Panc1 (cell line): ENCODE measurements around the gene DDX10.
A peak's percentile ranks its signal among the peaks of the same experiment; 100 is the strongest.

Experiments
- POLR2AphosphoS5 ChIP-seq: IDR thresholded peaks from 2 replicates; pipeline ENCODE4 v1.6.1; 2012; ENCODE audit warnings: mild to moderate bottlenecking, low read depth, low read length, moderate library complexity
- SIN3A ChIP-seq: IDR thresholded peaks from 2 replicates; pipeline ENCODE4 v1.6.1; 2012; ENCODE audit warnings: low read depth, mild to moderate bottlenecking, low read length, moderate library complexity, borderline replicate concordance; ENCODE audit not compliant: insufficient read depth
- TCF7L2 ChIP-seq: IDR thresholded peaks from 2 replicates; pipeline ENCODE4 v1.6.1; 2011; ENCODE audit warnings: mild to moderate bottlenecking, low read depth, low read length, inconsistent platforms
- TF ChIP-seq, protein P1 (sequence below): fragments of 450-650 bp; IDR thresholded peaks from 2 replicates; pipeline ENCODE4 v1.5.1; 2017; ENCODE audit warnings: mild to moderate bottlenecking
- TF ChIP-seq, protein P2 (sequence below), 2 experiments: IDR thresholded peaks; 2 replicates each; pipeline ENCODE4 v1.6.1; 2011 to 2012; ENCODE audit warnings: low read depth in 2 of 2, control low read depth in 1 of 2, low read length in 1 of 2, mild to moderate bottlenecking in 1 of 2, moderate library complexity in 1 of 2; ENCODE audit not compliant: insufficient read depth in 1 of 2

DNA sequence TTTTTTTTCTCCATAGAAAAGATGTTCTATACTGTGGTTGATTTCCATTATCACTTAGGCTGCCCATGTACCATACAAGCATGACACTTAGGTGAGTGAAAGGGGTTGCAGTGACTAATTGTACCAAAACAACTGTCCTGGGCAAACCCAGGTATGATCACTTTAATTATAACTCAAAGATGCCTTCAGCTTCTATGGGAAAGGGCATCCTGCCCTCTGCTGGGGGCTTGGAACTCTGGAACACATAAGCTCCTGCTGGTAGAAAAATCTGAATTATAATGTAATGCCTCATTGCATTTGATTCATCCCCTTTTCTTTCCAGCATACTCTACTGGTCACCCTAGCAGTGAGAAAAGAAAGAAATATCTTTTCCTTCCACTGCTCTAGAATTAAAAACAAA lies 206.3 kb downstream of the DDX10 start:
- TF ChIP-seq, protein P1, sequence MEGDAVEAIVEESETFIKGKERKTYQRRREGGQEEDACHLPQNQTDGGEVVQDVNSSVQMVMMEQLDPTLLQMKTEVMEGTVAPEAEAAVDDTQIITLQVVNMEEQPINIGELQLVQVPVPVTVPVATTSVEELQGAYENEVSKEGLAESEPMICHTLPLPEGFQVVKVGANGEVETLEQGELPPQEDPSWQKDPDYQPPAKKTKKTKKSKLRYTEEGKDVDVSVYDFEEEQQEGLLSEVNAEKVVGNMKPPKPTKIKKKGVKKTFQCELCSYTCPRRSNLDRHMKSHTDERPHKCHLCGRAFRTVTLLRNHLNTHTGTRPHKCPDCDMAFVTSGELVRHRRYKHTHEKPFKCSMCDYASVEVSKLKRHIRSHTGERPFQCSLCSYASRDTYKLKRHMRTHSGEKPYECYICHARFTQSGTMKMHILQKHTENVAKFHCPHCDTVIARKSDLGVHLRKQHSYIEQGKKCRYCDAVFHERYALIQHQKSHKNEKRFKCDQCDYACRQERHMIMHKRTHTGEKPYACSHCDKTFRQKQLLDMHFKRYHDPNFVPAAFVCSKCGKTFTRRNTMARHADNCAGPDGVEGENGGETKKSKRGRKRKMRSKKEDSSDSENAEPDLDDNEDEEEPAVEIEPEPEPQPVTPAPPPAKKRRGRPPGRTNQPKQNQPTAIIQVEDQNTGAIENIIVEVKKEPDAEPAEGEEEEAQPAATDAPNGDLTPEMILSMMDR = peak; percentile 73
- TF ChIP-seq POLR2AphosphoS5 = no peak
- TF ChIP-seq, protein P2, sequence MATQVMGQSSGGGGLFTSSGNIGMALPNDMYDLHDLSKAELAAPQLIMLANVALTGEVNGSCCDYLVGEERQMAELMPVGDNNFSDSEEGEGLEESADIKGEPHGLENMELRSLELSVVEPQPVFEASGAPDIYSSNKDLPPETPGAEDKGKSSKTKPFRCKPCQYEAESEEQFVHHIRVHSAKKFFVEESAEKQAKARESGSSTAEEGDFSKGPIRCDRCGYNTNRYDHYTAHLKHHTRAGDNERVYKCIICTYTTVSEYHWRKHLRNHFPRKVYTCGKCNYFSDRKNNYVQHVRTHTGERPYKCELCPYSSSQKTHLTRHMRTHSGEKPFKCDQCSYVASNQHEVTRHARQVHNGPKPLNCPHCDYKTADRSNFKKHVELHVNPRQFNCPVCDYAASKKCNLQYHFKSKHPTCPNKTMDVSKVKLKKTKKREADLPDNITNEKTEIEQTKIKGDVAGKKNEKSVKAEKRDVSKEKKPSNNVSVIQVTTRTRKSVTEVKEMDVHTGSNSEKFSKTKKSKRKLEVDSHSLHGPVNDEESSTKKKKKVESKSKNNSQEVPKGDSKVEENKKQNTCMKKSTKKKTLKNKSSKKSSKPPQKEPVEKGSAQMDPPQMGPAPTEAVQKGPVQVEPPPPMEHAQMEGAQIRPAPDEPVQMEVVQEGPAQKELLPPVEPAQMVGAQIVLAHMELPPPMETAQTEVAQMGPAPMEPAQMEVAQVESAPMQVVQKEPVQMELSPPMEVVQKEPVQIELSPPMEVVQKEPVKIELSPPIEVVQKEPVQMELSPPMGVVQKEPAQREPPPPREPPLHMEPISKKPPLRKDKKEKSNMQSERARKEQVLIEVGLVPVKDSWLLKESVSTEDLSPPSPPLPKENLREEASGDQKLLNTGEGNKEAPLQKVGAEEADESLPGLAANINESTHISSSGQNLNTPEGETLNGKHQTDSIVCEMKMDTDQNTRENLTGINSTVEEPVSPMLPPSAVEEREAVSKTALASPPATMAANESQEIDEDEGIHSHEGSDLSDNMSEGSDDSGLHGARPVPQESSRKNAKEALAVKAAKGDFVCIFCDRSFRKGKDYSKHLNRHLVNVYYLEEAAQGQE (IDR thresholded peaks at IDR 0.05; ENCODE audit: insufficient read depth in 1 of 2, low read depth in 2 of 2, low read length in 1 of 2) = no peak
- no peak for TF ChIP-seq TCF7L2
- TF ChIP-seq SIN3A = no peak
